ENCODE data around the gene RPUSD1.
A peak's percentile ranks its signal among the peaks of the same experiment; 100 is the strongest.

The RPUSD1 gene

GRCh38 chr16:799111-799947 is 11.1 kb upstream of the RPUSD1 start:
- no peak for DNase-seq (ENCODE audit: low spot score)

GRCh38 chr16:798666-799065 is 10.5 kb upstream of the RPUSD1 start:
- no peak for DNase-seq (ENCODE audit: low spot score)

- no peak for DNase-seq (ENCODE audit: low spot score)
These were observed 9.5 kb upstream of the RPUSD1 start for GRCh38 chr16:797686-798085.

DNA sequence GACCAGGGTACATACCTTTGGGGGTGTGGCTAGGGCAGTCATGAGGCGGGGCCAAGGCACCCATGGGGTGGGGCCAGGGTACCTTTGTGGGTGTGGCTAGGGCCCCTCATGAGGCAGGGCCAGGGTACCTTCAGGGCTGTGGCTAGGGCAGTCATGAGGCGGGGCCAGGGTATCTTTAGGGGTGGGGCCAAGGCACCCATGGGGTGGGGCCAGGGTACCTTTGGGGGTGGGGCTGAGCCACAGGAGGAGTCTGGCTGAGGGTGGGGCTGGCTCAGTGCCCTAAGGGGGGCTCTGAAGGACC is 8.9 kb upstream of the RPUSD1 start:
- no peak for DNase-seq (ENCODE audit: low spot score)

GRCh38 chr16:796296-797119 is 8.3 kb upstream of the RPUSD1 start:
- no peak for DNase-seq (ENCODE audit: low spot score)

- peak; percentile 42 for DNase-seq (ENCODE audit: low spot score)
These were observed 7.5 kb upstream of the RPUSD1 start for GRCh38 chr16:795580-796229.

GRCh38 chr16:794853-795466 is 6.8 kb upstream of the RPUSD1 start:
- DNase-seq (ENCODE audit: low spot score) = no peak

DNA sequence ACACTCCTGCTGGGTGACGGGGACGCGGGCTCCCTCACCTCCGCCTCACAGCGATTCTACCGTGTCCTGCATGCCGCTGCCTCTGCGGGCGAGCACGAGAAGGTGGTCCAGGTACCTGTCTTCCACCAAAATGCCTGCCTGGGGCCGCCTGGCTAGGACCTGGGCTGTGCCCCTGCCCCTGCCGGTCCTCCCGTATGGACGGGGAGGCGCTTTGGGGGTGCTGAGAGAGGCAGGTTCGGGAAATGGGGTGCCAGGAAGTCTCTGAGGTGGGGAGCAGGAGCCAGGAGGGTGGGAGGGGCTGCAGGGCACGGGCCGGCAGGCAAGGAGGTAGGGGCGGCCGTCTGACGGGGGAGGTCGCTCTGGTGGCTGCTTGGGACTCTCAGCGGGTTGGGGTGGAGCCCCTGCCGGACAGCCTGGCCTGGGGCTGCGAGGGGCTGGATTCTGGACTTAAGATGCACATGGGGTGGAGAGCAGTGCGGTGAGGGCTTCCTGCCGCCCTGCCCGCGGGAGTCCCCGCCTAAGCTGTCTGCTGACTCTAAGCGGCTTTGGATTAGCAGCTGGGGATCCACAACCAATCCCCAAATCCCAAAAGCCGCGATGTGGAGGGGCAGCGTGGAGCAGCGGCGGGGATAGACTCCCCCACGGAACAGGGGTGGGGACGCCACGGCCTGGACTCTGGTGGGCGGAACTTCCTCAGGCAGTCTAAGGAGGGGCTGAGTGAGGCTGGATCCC is 6.1 kb upstream of the RPUSD1 start:
- no peak for DNase-seq (ENCODE audit: low spot score)

DNA sequence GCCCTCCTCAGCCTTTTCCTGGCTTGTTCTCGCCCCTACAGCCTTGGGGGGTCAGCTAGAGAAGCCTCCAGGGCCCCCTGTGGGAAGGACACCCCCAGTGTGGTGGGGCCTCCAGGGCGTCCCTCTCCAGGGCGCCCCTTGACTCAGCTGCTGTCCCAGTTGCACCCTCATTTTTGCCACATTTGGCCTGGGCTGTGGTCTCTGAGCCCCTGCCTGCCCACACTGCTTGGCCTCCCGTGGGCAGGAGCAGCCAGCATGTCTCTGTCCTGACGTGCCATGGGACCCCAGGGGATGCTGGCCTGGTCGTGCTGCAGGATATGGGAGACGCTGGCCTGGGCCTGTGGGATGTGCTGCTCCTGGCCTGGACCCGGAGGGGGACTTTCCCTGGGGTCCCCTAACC is 5.2 kb upstream of the RPUSD1 start:
- no peak for DNase-seq (ENCODE audit: low spot score)

DNA sequence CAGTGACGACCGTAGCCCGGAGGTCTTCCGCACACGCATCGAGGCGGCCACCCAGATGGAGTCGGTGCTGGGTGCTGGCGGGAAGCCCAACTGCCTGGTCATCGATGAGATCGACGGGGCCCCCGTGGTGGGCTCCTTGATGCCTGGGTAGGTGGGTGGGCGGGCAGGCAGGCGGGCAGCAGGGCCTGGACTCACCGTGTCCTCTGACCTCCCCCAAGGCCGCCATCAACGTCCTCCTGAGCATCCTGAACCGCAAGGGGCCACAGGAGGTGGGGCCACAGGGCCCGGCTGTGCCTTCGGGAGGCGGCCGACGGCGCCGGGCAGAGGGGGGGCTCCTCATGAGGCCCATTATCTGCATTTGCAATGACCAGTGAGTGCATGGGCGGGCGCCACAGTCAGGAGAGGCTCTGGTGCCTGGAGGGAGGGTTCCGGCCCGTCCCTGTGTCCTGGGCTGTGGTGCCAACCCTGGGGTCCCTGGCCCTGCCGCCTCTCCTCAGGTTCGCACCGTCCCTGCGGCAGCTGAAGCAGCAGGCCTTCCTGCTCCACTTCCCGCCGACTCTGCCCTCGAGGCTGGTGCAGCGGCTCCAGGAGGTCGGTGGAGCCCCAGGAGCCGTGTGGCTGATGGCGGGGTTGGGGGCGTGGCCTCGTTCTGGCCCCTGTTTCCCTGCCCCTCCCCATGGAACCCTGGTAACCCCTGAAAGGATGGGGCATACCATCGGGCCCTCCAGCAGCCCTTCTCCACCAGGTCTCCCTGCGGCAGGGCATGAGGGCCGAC is 4.2 kb upstream of the RPUSD1 start:
- no peak for DNase-seq (ENCODE audit: low spot score)

GRCh38 chr16:791131-791530 is 3.0 kb upstream of the RPUSD1 start:
- no peak for DNase-seq (ENCODE audit: low spot score)

DNA sequence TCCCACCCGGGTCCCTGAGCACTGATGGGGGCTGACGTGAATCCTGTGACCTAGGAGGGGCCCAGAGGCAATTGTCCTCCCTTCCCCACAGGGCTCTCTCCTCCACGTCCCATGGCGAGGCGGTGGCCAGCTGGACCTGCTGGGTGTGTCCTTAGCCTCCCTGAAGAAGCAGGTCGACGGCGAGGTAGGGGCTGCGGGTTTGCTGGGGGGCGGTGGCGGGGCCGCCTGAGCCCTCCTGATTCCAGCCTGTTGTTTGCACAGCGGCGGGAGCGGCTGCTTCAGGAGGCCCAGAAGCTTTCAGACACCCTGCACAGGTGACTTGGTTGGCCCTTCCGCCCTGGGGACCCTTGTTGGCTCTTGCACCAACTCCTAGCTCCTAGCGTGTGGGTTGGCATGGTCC is 1.9 kb upstream of the RPUSD1 start:
- DNase-seq (ENCODE audit: low spot score) = no peak

GRCh38 chr16:789191-789850 is 1.1 kb upstream of the RPUSD1 start:
- DNase-seq (ENCODE audit: low spot score) = no peak

DNA sequence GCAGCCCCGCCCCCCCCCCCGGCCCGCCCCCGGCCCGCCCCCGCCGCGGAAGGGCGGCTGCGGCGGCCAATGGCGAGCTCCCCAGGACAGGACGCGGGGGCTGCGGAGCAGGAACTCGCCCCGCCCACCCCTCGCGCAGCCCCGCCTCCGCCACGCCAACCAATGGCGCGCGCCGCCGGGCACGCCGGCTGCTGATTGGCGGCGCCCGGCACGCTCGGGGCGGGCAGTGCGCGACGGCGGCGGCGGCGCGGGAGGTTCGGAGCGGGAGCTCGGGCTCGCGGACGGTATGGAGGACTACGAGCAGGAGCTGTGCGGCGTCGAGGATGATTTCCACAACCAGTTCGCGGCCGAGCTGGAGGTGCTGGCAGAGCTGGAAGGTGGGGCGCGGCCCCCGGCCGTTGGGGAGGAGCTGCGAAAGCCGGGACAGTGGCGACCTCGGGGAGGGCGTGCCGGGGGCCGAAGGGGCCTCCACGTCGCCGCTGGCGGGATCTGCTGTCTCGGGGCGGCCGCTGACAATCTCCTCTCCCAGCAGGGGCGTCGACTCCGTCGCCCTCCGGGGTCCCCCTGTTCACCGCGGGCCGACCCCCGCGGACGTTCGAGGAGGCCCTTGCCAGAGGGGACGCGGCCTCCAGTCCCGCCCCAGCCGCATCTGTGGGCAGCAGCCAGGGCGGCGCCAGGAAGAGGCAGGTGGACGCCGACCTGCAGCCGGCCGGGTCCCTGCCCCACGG is 382 bp upstream of the RPUSD1 start, which contains the start of gene CHTF18:
TSS of gene CHTF18 (plus strand) at position 222 of the 728 bp plus-strand sequence. CDS start at position 287, 65 bp downstream.
- peak; percentile 94 for DNase-seq (ENCODE audit: low spot score)

GRCh38 chr16:787321-787966 is 737 bp downstream of the RPUSD1 start:
- no peak for DNase-seq (ENCODE audit: low spot score)

- peak; percentile 72 for DNase-seq (ENCODE audit: low spot score)
These were observed 2.3 kb downstream of the RPUSD1 start for GRCh38 chr16:785563-786535.

DNA sequence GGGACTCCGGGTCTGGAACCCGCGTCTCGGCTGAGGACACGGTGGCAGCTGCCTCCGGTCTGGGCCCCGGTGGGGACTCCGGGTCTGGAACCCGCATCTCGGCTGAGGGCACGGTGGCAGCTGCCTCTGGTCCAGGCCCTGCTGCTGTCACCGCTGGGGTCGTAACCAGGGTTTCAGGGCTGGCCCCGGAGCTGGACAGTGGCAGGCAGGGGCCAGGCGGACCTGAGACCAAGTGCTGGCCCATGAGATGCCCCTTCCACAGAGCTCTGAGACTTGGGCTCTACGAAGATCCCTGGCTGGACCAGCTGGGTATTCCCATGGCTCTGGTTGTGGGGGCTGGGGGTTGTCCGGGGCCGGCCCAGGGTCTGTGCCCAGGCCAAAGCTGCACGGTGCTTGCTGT is 3.8 kb downstream of the RPUSD1 start:
- no peak for DNase-seq (ENCODE audit: low spot score)

Measured in kidney tubule cell (primary cell).